ENCODE results near the gene MCL1. TPM values are rescaled to one million over a fixed set of nuclear protein-coding genes. Genes with fewer than 3 reads are reported as not detected.
A peak's percentile ranks its signal among the peaks of the same experiment; 100 is the strongest.

MCL1 gene
- total and polyA plus RNA-seq, 10 of the 15 experiments (the other 5 are each of a cell fraction or from before 2014, with no cell fraction given) = 18.1 to 148 (median 86.4) TPM

DNA sequence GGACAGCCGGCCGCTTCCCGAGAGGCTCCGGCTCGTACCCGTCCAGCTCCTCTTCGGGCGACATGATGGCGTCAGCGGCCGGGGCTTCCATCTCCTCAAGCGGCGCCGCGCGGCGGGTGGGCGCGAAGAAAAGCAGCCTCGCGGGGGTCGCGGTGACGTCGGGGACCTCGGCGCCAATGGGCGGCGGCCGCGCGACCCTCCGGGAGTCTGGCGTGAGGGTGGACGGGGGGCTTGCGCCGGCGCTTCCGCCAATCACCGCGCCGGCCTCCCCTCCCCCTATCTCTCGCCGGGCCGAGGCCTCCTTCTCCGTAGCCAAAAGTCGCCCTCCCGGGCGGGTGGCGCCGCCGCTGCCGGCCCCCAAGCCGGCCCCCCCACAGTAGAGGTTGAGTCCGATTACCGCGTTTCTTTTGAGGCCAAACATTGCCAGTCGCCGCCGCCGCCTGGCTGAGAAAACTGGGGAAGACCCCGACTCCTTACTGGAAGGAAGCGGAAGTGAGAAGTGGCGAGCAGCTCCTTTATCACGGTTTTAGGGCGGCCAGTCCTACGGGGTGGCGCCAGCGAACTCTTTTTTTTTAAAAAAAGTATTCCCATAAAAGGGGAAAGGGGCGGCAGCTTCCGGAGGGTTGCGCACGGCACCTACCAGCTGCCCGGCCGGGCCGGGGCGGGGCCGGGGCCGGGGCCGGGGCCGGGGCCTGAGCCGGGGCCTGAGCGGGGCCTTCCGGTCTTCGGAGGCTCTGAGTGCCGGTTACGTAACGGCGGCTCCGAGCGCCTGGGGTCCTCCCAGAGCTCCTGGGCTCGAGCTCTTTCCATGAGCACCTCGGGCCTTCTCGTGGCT, at the start of gene MCL1 (continued):
- TF ChIP-seq, protein P1, sequence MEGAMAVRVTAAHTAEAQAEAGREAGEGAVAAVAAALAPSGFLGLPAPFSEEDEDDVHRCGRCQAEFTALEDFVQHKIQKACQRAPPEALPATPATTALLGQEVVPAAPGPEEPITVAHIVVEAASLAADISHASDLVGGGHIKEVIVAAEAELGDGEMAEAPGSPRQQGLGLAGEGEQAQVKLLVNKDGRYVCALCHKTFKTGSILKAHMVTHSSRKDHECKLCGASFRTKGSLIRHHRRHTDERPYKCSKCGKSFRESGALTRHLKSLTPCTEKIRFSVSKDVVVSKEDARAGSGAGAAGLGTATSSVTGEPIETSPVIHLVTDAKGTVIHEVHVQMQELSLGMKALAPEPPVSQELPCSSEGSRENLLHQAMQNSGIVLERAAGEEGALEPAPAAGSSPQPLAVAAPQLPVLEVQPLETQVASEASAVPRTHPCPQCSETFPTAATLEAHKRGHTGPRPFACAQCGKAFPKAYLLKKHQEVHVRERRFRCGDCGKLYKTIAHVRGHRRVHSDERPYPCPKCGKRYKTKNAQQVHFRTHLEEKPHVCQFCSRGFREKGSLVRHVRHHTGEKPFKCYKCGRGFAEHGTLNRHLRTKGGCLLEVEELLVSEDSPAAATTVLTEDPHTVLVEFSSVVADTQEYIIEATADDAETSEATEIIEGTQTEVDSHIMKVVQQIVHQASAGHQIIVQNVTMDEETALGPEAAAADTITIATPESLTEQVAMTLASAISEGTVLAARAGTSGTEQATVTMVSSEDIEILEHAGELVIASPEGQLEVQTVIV (IDR thresholded peaks at IDR 0.05; ENCODE audit: borderline replicate concordance, partially characterized antibody) = peak; percentile 47
- TF ChIP-seq TAF1 (IDR thresholded peaks at IDR 0.05; ENCODE audit: borderline replicate concordance, low read depth, low read length) (peak; percentile 100), CBX5 (IDR thresholded peaks at IDR 0.05; ENCODE audit: low read depth) (no peak; the same call in 1 of the 2 replicates), CEBPB (IDR thresholded peaks at IDR 0.05; ENCODE audit: borderline replicate concordance in 1 of 2, low read depth in 2 of 2, low read length in 2 of 2) (no peak), TCF3 (IDR thresholded peaks at IDR 0.05; ENCODE audit: borderline replicate concordance, insufficient read depth, low read depth, low read length) (peak; percentile 83), DPF2 (IDR thresholded peaks at IDR 0.05) (peak; percentile 76), IRF4 (IDR thresholded peaks at IDR 0.05; ENCODE audit: low read depth, low read length) (0 out of 2 replicates have a peak, but pooled peaks have one; percentile 15), CBFB (IDR thresholded peaks at IDR 0.05; ENCODE audit: low read depth) (peak; percentile 91), NBN (IDR thresholded peaks at IDR 0.05) (peak; percentile 60), FOXM1 (IDR thresholded peaks at IDR 0.05; ENCODE audit: low read depth, low read length) (no peak), EGR1 (IDR thresholded peaks at IDR 0.05; ENCODE audit: borderline replicate concordance in 1 of 2, low read depth in 2 of 2, low read length in 2 of 2) (no peak), RB1 (IDR thresholded peaks at IDR 0.05; ENCODE audit: borderline replicate concordance) (0 out of 2 replicates have a peak, but pooled peaks have one; percentile 51), RELA (IDR thresholded peaks at IDR 0.05; ENCODE audit: borderline replicate concordance, partially characterized antibody) (peak; percentile 60), NFIC (IDR thresholded peaks at IDR 0.05; ENCODE audit: low read depth, low read length) (no peak), ESRRA (IDR thresholded peaks at IDR 0.05; ENCODE audit: low read length) (peak; percentile 64; the same call in 1 of the 2 replicates), RUNX3 (IDR thresholded peaks at IDR 0.05; ENCODE audit: low read length) (peak; percentile 53), HDAC2 (IDR thresholded peaks at IDR 0.05) (no peak), EZH2 (IDR thresholded peaks at IDR 0.05; ENCODE audit: borderline replicate concordance, control insufficient read depth, low read depth, low read length) (no peak)
- TF ChIP-seq, protein P2, sequence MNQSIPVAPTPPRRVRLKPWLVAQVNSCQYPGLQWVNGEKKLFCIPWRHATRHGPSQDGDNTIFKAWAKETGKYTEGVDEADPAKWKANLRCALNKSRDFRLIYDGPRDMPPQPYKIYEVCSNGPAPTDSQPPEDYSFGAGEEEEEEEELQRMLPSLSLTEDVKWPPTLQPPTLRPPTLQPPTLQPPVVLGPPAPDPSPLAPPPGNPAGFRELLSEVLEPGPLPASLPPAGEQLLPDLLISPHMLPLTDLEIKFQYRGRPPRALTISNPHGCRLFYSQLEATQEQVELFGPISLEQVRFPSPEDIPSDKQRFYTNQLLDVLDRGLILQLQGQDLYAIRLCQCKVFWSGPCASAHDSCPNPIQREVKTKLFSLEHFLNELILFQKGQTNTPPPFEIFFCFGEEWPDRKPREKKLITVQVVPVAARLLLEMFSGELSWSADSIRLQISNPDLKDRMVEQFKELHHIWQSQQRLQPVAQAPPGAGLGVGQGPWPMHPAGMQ (IDR thresholded peaks at IDR 0.05; ENCODE audit: borderline replicate concordance) = no peak
- TF ChIP-seq, protein P3, sequence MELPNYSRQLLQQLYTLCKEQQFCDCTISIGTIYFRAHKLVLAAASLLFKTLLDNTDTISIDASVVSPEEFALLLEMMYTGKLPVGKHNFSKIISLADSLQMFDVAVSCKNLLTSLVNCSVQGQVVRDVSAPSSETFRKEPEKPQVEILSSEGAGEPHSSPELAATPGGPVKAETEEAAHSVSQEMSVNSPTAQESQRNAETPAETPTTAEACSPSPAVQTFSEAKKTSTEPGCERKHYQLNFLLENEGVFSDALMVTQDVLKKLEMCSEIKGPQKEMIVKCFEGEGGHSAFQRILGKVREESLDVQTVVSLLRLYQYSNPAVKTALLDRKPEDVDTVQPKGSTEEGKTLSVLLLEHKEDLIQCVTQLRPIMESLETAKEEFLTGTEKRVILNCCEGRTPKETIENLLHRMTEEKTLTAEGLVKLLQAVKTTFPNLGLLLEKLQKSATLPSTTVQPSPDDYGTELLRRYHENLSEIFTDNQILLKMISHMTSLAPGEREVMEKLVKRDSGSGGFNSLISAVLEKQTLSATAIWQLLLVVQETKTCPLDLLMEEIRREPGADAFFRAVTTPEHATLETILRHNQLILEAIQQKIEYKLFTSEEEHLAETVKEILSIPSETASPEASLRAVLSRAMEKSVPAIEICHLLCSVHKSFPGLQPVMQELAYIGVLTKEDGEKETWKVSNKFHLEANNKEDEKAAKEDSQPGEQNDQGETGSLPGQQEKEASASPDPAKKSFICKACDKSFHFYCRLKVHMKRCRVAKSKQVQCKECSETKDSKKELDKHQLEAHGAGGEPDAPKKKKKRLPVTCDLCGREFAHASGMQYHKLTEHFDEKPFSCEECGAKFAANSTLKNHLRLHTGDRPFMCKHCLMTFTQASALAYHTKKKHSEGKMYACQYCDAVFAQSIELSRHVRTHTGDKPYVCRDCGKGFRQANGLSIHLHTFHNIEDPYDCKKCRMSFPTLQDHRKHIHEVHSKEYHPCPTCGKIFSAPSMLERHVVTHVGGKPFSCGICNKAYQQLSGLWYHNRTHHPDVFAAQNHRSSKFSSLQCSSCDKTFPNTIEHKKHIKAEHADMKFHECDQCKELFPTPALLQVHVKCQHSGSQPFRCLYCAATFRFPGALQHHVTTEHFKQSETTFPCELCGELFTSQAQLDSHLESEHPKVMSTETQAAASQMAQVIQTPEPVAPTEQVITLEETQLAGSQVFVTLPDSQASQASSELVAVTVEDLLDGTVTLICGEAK (IDR thresholded peaks at IDR 0.05; ENCODE audit: borderline replicate concordance) = peak; percentile 63; the same call in 1 of the 2 replicates
